ENCODE results near the gene NUDT14. TPM values are rescaled to one million over a fixed set of nuclear protein-coding genes. Genes with fewer than 3 reads are reported as not detected.

The NUDT14 gene
- total RNA-seq, 4 donors from 2014 or later = 9.7 to 17.6 (median 15.4) TPM

DNA sequence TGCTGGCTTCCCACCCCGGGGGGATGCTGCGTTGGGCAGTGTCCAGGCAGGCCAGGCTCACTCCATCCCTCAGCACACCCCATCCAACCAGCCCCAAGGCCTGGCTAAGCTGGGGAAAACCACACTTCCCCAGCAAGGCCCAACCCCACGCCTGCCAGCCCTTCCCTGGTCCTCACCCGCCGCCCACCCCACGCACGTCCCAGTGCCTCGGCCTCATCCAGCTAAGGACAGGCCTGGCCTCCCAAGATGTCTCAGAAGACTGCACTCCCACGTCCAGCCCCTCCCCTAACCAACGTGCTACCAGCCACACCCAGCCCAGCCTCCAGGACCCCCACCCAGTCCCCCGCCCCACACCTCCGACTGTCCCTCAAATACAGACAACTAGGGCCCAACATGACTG is 22.3 kb downstream of the NUDT14 start:
- WGBS, 2 donors = 69% methylated on average over 5 of the region's 12 CpGs; no CpG with 5 or more reads in 1 of the 2 donors
- intact Hi-C loops (cut with DNase I) = no loop called here

GRCh38 chr14:105157872-105158271 is 23.2 kb downstream of the NUDT14 start:
- DNase-seq = no peak
- H3K36me3 ChIP-seq = peaks cover 0 to 9% (median 0%) of the 10 kb centered on the region in 3 donors
- intact Hi-C loops (cut with DNase I) = no loop called here
- WGBS, 2 donors = 92% methylated on average over 2 of the region's 15 CpGs; no CpG with 5 or more reads in 1 of the 2 donors
- peaks cover 0 to 47% (median 0%) of the 10 kb centered on the region in 3 donors for H3K4me1 ChIP-seq
- no peak overlapping the region for H3K4me3 ChIP-seq
- no peak overlapping the region for H3K27ac ChIP-seq
- peaks cover 0 to 27% (median 0%) of the 10 kb centered on the region in 4 donors for H3K27me3 ChIP-seq
- H3K9me3 ChIP-seq = no peaks in the 10 kb centered on the region
- TF ChIP-seq POLR2A (IDR thresholded peaks at IDR 0.05) = no peak

More for the DNA sequence above, 22.3 kb downstream of the NUDT14 start:
- DNase-seq = no peak
- Histone ChIP-seq H3K27ac (no peak overlapping the region), H3K9me3 (no peaks in the 10 kb centered on the region), H3K36me3 (peaks cover 0 to 9% (median 0%) of the 10 kb centered on the region in 3 donors), H3K27me3 (peaks cover 0 to 34% (median 0%) of the 10 kb centered on the region in 4 donors), H3K4me3 (no peak overlapping the region), H3K4me1 (peaks cover 0 to 49% (median 0%) of the 10 kb centered on the region in 3 donors)
- no peak for TF ChIP-seq CTCF (IDR thresholded peaks at IDR 0.05)
- no peak for TF ChIP-seq POLR2A (IDR thresholded peaks at IDR 0.05)

- H3K4me1 ChIP-seq = peaks cover 0 to 44% (median 0%) of the 10 kb centered on the region in 3 donors
- no peak for DNase-seq
- 74 to 87% methylated on average over 5 to 18 of the region's 31 CpGs for WGBS, 2 donors
- no peaks in the 10 kb centered on the region for H3K9me3 ChIP-seq
- intact Hi-C loops (cut with DNase I) = no loop called here
- peaks cover 0 to 15% (median 0%) of the 10 kb centered on the region in 4 donors for H3K27me3 ChIP-seq
- no peak for TF ChIP-seq CTCF (IDR thresholded peaks at IDR 0.05)
- no peak for TF ChIP-seq POLR2A (IDR thresholded peaks at IDR 0.05)
- H3K36me3 ChIP-seq = peaks cover 0 to 12% (median 0%) of the 10 kb centered on the region in 3 donors
- H3K4me3 ChIP-seq = no peak overlapping the region
- H3K27ac ChIP-seq = no peak overlapping the region
Measured at GRCh38 chr14:105156414-105157375, 24.4 kb downstream of the NUDT14 start.

DNA sequence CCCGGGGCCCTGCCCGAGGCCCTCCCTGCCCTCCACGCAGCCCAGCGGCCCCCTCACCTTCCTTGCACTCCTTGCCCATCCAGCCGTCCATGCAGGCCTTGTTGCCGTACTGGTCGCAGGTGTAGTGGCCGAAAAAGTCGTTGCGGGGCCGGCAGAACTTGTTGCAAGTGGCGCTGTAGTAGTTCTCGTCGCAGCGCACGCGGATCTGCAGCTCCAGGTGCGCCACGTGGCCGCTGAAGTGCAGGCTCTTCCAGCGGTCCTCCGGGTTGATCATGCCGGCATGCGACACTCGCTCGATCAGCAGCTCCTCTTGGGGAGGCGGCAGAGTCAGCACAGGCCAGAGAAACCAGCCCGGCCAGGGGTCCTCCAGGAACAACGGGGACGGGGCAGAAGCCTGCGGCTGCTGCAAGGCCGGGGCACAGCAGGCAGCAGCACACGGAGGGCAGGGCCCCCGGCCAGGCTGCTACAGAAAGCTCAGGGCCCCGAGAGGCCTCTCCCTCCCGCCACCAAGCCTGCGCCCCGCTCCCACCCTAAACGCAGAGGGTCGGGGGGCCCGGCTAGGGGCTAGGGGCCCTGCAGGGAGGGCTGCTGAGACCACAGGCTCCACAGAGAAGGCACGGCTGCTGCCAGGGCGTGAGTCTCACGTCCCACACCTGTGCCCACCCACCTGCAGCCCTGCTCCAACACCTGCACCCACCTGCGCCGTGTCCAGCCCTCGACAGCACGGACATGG is 25.3 kb downstream of the NUDT14 start:
- 82 to 93% methylated on average over 14 to 15 of the region's 48 CpGs for WGBS, 2 donors
- intact Hi-C loops (cut with DNase I) = no loop called here
- peaks cover 0 to 17% (median 0%) of the 10 kb centered on the region in 3 donors for H3K36me3 ChIP-seq
- H3K27ac ChIP-seq = no peak overlapping the region
- H3K27me3 ChIP-seq = peaks cover 0 to 9% (median 0%) of the 10 kb centered on the region in 4 donors
- no peak for DNase-seq
- TF ChIP-seq POLR2A (IDR thresholded peaks at IDR 0.05) (no peak), CTCF (IDR thresholded peaks at IDR 0.05) (no peak)
- H3K4me3 ChIP-seq = no peak overlapping the region
- no peaks in the 10 kb centered on the region for H3K9me3 ChIP-seq
- peaks cover 0 to 35% (median 0%) of the 10 kb centered on the region in 3 donors for H3K4me1 ChIP-seq

DNA sequence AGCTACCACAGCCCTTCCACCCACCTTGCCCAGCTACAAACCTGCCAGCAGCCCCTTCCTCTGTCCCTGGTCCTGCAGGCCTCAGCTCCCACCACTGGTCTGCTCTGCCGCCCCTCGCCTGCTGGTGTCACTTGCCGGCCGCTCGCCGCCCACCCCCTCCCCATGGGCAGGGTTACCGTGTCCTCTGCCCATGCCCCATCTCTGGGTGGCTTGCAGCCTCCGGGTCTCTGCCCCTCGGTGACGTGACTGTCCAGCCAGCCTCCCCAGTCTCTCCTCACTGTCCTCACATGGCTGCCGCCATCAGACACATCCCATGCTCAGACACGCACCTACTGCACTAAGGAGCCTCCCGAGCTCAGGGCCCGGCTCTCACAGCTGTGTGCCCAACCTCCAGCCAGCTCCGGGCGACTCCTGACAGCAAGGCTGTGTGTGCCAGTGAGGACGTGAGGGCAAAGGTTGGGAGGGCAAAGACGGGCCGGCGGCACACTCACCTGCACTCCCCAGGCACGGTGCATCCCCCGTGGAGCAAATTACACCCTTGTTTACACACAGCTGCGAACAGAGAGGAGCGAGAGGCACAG is 26.0 kb downstream of the NUDT14 start:
- Histone ChIP-seq H3K36me3 (peaks cover 0 to 17% (median 0%) of the 10 kb centered on the region in 3 donors), H3K27me3 (peaks cover 0 to 9% (median 0%) of the 10 kb centered on the region in 4 donors), H3K9me3 (no peaks in the 10 kb centered on the region), H3K4me1 (peaks cover 0 to 28% (median 0%) of the 10 kb centered on the region in 3 donors), H3K27ac (no peak overlapping the region), H3K4me3 (no peak overlapping the region)
- TF ChIP-seq POLR2A (IDR thresholded peaks at IDR 0.05) (no peak), CTCF (IDR thresholded peaks at IDR 0.05) (no peak)
- DNase-seq = no peak
- WGBS, 2 donors = 78 to 85% methylated on average over 3 to 10 of the region's 24 CpGs
- intact Hi-C loops (cut with DNase I) = no loop called here

All from esophagus squamous epithelium (tissue), 5 donors.